HG03565 (cell line): Measurements from ENCODE around the gene OLFML1.

Experiments used
- ATAC-seq: cut with Tn5 transposase; IDR thresholded peaks from one replicate; pipeline ENCODE4 v1.9.1; 2021; ENCODE audit warnings: mild to moderate bottlenecking, moderate library complexity; ENCODE audit not compliant: unreplicated experiment

The OLFML1 gene

DNA sequence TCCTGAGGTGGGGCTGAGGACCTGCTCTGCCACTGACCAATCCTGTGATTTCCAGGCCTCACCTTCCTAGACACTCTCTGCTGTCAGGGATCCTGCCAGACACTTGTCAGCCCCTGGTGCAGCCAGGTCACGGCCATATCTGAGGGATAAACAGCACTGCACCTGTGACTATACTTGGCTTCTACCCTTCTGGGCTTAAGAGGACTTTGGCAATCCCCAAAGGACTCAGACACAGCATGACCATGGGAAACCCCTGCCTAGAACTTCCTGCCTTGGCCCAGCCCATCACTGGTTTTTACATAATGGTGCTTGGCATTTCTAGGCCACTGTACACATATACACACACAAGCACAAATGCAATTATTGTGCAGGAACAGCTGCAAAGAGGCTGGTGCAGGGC lies 11.6 kb upstream of the OLFML1 start:
- peak; percentile 81 for ATAC-seq

DNA sequence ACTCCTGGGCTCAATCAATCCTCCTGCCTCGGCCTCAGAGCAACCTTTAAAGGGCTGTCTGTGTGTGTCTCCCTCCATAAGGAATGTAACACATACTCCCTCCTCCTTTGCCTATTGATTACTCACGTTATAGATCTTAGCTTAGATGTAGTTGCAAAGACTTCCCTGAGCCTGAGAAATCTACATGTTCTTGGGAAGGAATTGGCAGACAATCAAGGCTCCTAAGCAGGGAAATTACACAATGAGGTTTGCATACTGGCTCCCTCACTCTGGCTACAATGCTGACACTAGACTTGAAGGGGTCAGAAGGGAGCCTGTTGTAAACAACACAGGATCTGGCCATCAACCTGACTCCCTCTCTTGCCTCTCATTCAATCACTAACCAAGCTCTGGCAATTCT lies 5.2 kb upstream of the OLFML1 start:
- ATAC-seq: no peak

DNA sequence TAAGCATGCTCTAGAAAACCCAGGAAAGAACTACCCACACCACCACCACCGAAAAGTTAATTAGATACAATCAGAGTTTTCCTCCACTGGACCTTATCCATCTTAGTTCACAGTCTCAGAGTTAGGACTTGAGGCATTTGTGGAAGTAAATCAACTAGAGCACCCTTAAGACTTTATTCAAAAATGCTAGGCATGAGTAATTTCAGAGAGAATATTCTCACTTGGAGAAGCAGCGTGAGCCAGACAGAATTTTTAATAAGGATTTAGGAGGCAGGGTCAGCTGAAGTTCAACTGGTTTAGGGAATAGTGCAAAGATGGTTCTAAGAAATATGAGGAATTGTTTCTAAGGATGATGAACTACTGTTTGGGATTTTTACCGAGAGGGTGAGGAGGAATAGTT lies 1.2 kb upstream of the OLFML1 start:
- no peak for ATAC-seq

DNA sequence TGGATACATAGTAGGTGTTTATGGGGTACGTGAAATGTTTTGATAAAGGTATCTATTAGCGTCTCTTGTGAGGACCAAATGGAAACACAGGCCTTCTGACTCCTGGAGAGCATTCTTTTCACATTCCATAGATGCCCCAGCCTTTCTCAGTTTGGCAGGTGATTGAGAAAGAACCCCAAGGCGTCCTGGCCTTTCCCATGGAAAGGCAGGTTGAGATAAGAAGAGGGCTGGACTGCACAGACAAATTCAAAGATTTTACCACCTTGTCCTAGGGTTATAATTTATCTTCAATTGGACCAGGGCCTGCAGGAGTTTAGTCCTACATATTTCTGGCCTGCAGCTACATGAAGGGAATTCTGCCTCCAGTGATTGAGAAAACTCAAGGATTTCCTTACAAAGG lies 661 bp upstream of the OLFML1 start:
- no peak for ATAC-seq

DNA sequence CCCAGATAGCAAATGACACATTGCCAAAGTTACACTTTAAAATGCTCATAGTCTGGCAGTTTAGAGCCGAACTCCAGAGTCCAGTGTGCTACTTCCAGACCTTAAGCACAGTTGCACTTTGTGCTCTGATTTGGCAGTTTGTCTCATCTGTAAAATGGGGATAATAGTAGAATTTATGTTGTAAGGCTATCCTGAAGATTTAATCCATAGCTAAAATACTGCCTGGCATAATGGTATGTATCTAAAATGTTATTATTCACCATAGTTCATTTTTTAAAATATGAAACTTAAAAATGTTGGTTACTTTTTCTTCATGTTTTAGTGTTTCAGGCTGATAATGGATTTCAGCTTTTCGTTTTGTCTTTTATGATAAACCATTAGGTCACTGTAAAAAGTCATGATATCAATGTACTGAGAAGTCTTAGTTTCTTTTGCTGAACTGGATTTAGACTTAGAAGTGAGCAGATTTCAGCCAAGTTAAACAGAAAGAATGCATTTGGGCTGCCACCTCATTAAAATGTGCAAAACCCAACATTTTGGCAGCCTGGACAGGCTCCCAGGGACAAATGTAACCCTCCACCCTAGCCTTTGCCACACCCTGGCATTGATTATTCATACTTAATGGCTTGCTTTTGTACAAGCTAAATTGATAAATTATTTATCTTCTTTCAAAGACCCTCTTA lies 933 bp downstream of the OLFML1 start:
- no peak for ATAC-seq

DNA sequence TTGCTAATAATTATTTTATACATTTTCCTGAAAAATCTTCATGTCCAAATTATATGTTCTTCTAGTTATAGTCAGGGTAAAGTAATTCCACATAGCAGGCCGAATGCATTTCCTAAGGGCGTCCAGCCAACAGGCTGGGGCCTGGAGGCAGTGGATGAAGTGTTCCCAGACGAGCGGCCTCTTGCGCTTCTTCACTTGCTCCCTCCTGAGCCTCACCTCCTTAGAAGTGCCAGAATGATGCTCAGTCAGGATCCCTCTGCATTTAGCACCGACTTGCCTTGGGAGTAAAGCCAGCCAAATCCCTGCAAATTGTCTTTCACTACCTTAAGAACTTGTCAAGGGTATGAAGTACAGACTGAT lies 1.5 kb downstream of the OLFML1 start:
- ATAC-seq: no peak

DNA sequence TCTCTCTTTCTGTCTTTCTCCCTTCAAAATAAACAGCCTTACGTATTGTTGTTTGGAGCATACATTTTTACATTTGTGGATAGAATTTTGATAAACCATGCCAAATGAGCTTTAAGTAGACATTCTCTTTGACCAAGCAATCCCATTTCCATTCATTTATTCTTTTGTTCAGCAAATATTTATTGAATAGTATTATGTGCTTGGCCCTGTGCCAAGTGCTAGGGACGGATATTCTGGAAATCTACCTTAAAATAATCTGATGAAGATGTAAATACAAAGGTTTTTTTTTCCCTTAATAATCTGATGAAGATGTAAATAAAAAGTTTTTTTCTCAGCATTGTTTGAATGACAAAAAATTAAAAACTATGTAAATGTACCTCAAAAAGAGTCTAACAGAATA lies 2.1 kb downstream of the OLFML1 start:
- ATAC-seq: no peak

DNA sequence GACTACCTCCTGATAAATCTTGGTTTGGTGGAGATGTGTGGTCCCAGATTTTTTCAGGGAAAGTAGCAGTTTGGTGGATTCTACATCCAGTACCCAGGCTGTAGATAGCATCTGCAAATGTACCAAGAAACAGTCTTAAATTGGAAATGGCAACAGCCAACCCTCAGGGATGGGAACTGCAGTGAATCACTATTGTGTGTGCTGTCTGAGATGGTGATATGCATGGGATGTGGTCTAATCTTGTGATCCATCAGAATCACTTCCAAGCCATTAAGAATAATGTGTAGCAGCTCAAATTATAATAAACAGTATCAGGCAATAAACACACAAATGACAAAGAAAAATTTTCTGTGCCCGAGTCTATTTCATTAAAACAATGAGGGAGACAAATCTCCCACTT lies 3.4 kb downstream of the OLFML1 start:
- ATAC-seq: no peak

DNA sequence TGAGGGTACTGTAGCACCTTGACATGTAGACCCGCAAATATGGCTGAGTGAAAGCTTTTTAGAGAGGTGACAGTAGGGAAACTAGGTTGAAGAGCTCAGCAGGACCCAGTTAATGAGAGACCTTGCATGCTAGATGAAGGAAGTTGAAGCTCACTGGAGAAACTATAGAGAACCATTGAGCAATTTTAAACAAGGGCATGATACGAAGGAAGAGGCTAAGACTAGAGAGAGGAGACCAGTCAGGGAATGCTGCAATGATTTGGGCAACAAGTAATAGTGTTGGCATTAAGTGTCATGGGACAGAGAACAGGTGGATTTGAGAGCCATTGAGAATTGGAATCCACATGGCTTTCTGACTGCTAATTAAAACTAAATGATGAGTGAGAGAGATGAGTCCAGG lies 4.1 kb downstream of the OLFML1 start:
- no peak for ATAC-seq

DNA sequence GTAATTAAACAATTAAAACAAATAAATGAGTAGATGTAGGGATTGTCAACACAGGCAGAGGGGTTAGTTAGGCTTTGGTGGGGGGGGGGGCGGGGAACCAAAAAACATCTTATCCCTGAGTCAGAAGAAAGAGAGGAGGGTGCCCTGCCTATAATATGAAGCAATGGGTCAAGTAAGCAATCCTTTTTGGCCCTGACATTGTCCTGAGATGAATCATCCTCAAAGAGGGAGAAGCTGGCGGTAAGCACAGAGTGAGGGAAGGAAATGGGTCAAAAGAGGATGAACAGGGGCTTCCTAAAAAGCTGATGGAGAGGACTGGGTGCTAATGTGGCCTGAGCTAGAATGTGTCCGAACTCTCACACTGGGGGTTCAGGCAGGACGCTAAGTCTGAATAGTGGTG lies 4.7 kb downstream of the OLFML1 start:
- ATAC-seq: no peak

DNA sequence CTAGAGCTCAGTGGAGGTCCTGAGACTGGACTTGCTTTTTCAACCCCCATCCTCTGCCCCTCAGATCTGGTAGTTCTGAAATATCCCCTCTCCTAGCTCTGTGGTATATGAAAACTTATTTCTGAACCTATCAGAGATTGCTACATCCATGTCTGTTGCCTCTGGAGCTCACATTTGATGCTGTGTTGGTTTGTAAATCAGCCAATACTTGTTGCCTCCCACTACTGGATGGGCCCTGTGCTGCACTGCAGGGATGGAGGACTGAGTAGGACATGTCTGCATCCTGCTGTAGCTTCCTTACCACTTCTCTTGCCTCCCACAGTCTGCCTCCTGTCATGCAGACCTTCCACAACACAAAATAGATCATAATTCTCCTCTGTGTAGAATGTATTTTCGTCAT lies 5.2 kb downstream of the OLFML1 start:
- ATAC-seq: no peak

DNA sequence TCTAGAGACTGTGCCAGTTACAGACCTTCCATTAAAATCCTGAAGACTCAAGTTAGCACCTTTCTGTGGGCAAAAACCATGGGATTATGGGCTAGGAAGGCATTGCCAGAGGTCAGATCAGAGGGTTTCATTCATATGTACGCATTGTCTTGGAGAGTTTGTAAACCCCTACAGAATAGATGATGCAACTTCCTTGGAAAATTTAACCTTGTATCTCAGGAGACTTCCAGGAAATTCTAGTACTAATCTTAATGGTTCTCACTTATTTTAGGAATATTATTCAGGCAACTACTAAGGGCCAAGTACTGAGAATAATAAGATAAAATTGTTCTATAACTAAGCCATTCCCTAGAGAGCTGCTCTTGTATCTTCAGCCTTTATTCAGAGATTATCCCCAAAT lies 6.9 kb downstream of the OLFML1 start:
- ATAC-seq: no peak

DNA sequence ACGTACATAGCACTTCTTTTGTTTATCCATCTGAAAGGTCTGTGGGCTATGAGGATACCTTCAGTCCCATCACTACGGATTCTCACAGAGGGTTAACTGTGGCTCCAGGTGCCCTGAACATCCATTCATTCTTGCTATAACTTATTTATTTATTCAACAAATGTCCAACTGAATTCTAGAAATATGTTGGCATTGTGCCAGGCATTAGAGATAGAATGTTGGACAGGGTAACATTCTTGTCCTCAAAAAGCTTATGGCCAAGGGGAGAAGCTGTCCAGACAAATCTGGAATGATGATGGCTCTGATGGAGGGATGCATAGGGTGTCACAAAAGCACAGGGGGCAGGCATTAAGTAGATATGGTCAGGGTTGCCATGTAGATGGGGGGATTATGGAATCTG lies 8.4 kb downstream of the OLFML1 start:
- ATAC-seq: no peak

DNA sequence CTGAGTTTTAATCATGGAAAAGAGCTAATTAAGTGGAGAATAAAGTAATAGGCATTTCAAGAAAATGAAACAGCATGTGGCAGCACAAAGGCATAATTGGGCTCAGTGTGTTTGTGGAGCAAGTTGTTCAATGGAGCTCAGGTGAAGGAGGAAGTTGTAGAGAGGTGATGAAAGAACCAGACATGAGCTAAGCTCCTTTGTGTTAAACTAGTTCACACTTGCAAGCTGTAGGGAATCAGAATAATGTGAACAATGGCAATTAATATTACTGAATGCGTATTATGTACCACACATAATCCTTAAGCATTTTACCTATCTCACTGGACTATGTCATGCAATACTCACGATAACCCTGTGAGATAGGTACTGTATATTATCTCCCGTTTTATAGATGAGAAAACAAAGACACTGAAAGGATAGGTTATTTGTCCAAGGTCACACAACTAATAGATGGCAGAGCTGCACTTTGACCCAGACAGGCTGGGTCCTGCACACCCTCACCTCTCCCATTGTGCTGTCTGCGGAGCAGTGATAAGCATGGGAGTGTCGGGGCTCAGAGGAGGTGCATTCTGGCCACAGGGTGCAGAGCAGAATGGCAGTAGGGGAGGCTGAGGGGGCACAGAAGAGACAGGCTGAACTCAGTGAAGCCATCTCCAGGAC lies 8.9 kb downstream of the OLFML1 start:
- no peak for ATAC-seq

DNA sequence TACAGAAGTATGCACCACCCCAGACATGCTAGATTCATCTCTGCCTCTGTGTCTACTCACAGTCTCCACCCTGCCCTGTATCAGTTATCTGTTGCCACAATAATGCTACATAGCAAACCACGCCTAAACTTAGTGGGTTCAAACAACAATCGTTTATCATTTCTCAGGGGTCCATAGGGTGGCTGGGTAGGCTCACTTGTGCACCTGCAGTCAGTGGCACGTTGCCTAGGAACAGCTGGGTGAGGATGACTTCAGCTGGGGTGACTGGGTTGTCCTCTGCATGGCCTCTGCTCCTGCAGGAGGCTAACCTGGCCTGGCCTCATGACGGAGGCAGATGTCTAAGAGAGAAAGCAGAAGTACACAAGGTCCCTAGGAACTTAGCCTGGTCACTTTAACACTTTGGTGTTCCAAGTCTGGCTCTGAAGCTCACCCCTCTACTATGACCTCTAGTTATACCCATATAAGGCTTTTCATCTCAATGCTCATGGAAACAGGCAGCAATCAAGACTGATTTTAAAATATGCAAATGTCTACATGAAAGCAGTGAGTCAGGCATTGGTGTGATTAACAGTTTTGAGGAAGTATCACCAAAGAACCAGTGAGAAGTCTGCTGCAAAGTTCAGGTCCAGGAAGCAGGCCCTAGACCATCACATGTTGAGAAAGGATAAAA lies 10.7 kb downstream of the OLFML1 start:
- ATAC-seq: peak; percentile 87

DNA sequence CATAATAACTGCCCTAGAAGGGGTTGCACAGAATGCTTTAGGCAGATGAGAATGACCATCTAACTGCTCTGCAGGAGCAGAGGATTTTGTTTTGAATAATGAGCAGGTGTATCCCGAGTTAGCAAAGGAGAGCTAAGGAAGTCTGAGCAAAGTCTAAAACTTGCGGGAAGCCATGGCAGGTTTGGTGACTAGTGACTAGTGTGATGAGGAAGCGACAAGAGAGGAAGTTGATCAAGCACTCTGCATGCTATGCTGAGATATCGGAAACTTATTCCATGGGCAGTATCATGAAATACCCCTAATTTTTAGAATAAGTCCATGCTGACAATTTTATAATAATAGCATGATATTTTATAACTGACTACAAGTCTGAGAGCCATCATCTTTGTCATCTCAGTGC lies 12.9 kb downstream of the OLFML1 start:
- ATAC-seq: no peak

DNA sequence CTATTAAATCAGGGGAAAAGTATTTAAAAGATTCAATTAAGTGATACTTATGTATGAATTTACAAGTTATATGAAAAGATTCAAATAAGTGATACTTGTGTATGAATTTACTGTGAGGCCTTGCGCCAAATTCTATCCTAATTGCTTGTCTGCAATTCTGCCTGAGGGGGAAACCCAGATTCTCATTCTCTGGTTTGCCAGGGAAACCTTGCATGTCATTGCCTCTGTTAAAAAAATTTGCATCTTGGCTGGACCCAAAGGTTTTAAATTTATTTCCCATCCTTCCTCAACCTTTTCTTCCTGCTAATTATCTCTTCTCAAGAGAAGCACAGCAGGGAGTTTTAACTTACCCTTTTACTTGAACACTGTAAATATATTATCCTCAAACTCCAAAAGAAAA lies 13.8 kb downstream of the OLFML1 start:
- no peak for ATAC-seq

DNA sequence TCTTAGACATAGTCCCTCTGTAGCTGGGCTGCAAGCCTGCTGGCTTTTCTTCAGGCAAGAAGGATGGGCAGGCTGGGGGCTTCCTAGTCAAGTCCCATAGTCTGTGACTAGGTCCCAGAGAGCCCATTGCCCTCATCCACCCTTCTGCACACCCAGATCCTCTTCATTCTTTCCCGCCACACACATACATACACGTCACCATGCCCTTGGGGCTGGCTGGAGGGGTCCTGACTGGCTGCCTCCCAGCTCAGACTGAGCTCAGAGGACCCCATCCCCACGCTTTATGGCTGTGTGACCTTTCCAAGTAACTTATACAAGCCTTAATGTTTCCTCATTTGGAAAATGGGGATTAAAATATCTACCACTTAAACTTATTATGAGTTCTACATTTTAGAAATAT lies 14.9 kb downstream of the OLFML1 start:
- ATAC-seq: no peak

DNA sequence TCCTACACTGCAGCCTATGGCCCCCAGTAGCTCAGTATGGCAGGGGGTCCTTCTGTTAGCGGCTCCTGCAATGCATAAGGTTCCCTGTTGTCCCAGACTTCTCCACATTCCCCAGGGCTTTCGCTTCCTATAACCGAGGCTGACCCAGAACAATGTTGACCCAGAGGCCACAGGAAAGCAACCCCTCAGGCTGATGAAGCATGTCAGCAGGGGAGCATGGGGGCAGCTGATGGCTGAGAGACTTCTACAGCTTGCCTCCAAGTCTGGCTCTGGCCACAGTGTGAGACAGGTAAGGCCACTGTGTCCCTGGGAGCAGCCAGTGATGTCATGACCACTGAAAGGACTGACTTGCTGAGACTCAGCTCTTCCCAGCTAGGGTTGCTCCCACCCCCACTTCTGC lies 15.9 kb downstream of the OLFML1 start:
- no peak for ATAC-seq

DNA sequence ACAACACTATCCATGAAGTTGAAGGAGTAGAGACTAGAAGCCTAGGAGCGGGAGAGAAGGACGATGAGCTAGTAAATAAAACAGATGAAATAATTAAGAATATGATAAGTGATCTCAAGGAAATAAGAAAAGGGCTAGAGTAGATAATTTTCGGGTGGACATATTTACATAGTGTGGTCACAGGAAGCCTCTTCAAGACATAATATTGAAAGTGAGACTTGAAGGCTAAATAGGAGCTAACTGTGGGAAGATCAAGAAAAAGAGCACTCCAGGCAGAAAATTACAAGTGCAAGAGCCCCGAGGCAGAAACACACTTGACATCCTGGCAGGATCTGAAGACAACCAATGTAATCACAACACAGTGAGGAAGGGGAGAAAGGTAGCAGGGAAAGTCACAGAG lies 16.6 kb downstream of the OLFML1 start:
- ATAC-seq: no peak

DNA sequence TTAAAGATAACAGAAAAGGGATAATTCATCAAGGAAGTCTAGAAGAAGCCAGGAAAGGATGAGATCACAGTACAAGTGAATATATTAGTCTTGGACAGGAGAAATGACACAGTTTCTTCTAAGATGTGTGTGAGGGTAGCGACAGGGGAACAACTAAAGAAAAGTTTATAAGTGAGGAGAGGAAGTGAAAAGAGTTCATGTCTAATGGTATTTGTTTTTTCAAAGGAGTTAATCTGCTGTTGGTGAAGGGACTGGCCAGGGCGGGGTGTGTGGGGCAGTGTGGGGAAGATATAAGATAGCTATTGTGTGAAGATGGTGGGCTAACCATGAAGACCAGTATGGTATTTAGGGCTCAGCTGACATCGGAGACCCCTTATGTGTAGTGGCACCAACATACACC lies 20.9 kb downstream of the OLFML1 start:
- no peak for ATAC-seq

DNA sequence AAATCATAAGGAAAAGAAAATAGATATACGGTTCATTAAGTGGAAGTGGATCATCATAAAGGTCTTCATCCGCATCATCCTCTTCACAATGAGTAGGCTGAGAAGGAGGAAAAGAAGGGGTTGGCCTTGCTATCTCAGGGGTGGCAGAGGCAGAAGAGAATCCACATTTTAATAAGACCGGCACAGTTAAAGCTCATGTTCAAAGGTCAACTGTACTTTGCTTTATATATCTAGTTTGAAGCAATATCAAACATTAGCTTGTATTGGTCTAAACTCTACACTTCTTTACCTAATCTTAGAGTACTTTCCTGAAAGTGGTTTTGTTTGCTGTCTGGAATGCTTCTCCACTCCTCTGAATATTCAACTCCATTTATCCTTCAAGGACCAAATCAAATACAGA lies 22.8 kb downstream of the OLFML1 start:
- ATAC-seq: no peak

DNA sequence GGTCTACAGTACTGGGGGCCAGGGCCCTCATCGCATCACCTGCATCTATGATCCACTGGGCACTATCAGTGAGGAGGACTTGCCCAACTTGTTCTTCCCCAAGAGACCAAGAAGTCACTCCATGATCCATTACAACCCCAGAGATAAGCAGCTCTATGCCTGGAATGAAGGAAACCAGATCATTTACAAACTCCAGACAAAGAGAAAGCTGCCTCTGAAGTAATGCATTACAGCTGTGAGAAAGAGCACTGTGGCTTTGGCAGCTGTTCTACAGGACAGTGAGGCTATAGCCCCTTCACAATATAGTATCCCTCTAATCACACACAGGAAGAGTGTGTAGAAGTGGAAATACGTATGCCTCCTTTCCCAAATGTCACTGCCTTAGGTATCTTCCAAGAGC lies 24.7 kb downstream of the OLFML1 start:
- no peak for ATAC-seq
